ENCODE results near the gene APOBEC2. TPM values are rescaled to one million over a fixed set of nuclear protein-coding genes. Genes with fewer than 3 reads are reported as not detected.
"Not testable (repeated sequence)": the region's sequence is repeated elsewhere in the genome, so short reads cannot be mapped to it uniquely, and the experiment has no call there.

APOBEC2 gene
- total RNA-seq, 1 donor from 2014 or later: not detected

GRCh38 chr6:41013466-41014153, 39.4 kb upstream of the APOBEC2 start:
- DNase-seq (ENCODE audit: extremely low spot score in 2 of 2): no peak
- Histone ChIP-seq H3K36me3 (no peaks in the 10 kb centered on the region), H3K4me1 (no peaks in the 10 kb centered on the region), H3K27me3 (no peaks in the 10 kb centered on the region), H3K4me3 (no peak overlapping the region), H3K9me3 (no peaks in the 10 kb centered on the region), H3K27ac (no peak overlapping the region)
- intact Hi-C loops (cut with DNase I): no loop called here
- TF ChIP-seq POLR2A (IDR thresholded peaks at IDR 0.05): no peak
- no peak for TF ChIP-seq POLR2AphosphoS5 (IDR thresholded peaks at IDR 0.05; ENCODE audit: insufficient read depth in 1 of 2, low read depth in 1 of 2)
- no peak for TF ChIP-seq CTCF (IDR thresholded peaks at IDR 0.05)

- no peaks in the 10 kb centered on the region for H3K9me3 ChIP-seq
- intact Hi-C loops (cut with DNase I): no loop called here
- no peaks in the 10 kb centered on the region for H3K27me3 ChIP-seq
- no peak for DNase-seq (ENCODE audit: extremely low spot score in 2 of 2)
- H3K36me3 ChIP-seq: no peaks in the 10 kb centered on the region
- TF ChIP-seq CTCF (IDR thresholded peaks at IDR 0.05): no peak
- TF ChIP-seq POLR2AphosphoS5 (IDR thresholded peaks at IDR 0.05; ENCODE audit: insufficient read depth in 1 of 2, low read depth in 1 of 2): no peak
- no peak for TF ChIP-seq POLR2A (IDR thresholded peaks at IDR 0.05)
- H3K4me1 ChIP-seq: no peaks in the 10 kb centered on the region
- H3K27ac ChIP-seq: no peak overlapping the region
- no peak overlapping the region for H3K4me3 ChIP-seq
These were observed 38.2 kb upstream of the APOBEC2 start for GRCh38 chr6:41014780-41015179.

GRCh38 chr6:41015860-41016259, 37.1 kb upstream of the APOBEC2 start:
- H3K4me1 ChIP-seq; intact Hi-C loops (cut with DNase I); H3K36me3 ChIP-seq; H3K27me3 ChIP-seq; H3K27ac ChIP-seq; DNase-seq (ENCODE audit: extremely low spot score in 2 of 2); H3K9me3 ChIP-seq; H3K4me3 ChIP-seq: not testable (repeated sequence)

- Histone ChIP-seq H3K27ac (no peak overlapping the region), H3K9me3 (no peaks in the 10 kb centered on the region), H3K4me3 (no peak overlapping the region), H3K4me1 (no peaks in the 10 kb centered on the region), H3K27me3 (no peaks in the 10 kb centered on the region), H3K36me3 (no peaks in the 10 kb centered on the region)
- TF ChIP-seq CTCF (IDR thresholded peaks at IDR 0.05): no peak
- no peak for TF ChIP-seq POLR2AphosphoS5 (IDR thresholded peaks at IDR 0.05; ENCODE audit: insufficient read depth in 1 of 2, low read depth in 1 of 2)
- TF ChIP-seq POLR2A (IDR thresholded peaks at IDR 0.05): no peak
- intact Hi-C loops (cut with DNase I): no loop called here
- no peak for DNase-seq (ENCODE audit: extremely low spot score in 2 of 2)
These were observed 35.3 kb upstream of the APOBEC2 start for GRCh38 chr6:41017663-41018062.

- no peak overlapping the region for H3K27ac ChIP-seq
- H3K9me3 ChIP-seq: no peaks in the 10 kb centered on the region
- H3K27me3 ChIP-seq: no peaks in the 10 kb centered on the region
- no peaks in the 10 kb centered on the region for H3K4me1 ChIP-seq
- intact Hi-C loops (cut with DNase I): no loop called here
- H3K36me3 ChIP-seq: no peaks in the 10 kb centered on the region
- TF ChIP-seq POLR2A (IDR thresholded peaks at IDR 0.05): no peak
- TF ChIP-seq POLR2AphosphoS5 (IDR thresholded peaks at IDR 0.05; ENCODE audit: insufficient read depth in 1 of 2, low read depth in 1 of 2): no peak
- TF ChIP-seq CTCF (IDR thresholded peaks at IDR 0.05): no peak
- no peak for DNase-seq (ENCODE audit: extremely low spot score in 2 of 2)
- H3K4me3 ChIP-seq: no peak overlapping the region
These were observed 31.2 kb upstream of the APOBEC2 start for GRCh38 chr6:41021832-41022231.
